GM12865 (cell line): ENCODE data around the gene PLA2G15.
A peak's percentile ranks its signal among the peaks of the same experiment; 100 is the strongest.
"Not testable (repeated sequence)": the region's sequence is repeated elsewhere in the genome, so short reads cannot be mapped to it uniquely, and the experiment has no call there.

Experiments
- DNase-seq: peaks from one replicate; pipeline ENCODE4 v3.0.0; 2010; ENCODE audit warnings: low read depth
- H3K4me3 ChIP-seq: 2 replicates; pipeline ENCODE4 v1.5.1; 2011; ENCODE audit warnings: mild to moderate bottlenecking, low read depth, low read length, control low read depth
- CTCF ChIP-seq: IDR thresholded peaks from 2 replicates; pipeline ENCODE4 v1.5.1; 2011; ENCODE audit warnings: low read length, control low read depth, low read depth, inconsistent platforms; ENCODE audit not compliant: insufficient read depth; ENCODE audit errors: missing control alignments

Gene PLA2G15

GRCh38 chr16:68283801-68284598 is 38.8 kb downstream of the PLA2G15 start:
- peak; percentile 68 for DNase-seq
- TF ChIP-seq CTCF, result no peak
- H3K4me3 ChIP-seq, result peak overlapping the region; percentile 22

DNA sequence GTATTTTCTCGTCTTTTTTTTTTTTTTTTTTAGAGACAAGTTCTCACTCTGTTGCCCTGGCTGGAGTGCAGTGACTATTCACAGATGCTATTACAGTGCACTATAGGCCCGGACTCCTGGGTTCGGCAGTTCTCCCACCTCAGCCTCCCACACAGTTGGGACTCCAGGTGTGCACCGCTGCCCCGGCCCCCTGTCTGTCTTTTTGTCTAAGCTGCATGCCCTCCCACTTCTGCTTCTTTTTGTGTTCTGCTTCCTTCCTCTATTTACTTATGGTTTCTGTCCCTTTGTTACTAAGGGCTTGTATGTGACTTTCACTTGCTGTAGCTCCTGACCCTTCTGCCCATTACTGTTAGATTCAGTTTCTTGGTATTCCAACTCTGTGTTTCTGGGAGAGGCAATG is 39.7 kb downstream of the PLA2G15 start:
- no peak for TF ChIP-seq CTCF
- peak; percentile 76 for DNase-seq
- H3K4me3 ChIP-seq, result peak overlapping the region; percentile 16

DNA sequence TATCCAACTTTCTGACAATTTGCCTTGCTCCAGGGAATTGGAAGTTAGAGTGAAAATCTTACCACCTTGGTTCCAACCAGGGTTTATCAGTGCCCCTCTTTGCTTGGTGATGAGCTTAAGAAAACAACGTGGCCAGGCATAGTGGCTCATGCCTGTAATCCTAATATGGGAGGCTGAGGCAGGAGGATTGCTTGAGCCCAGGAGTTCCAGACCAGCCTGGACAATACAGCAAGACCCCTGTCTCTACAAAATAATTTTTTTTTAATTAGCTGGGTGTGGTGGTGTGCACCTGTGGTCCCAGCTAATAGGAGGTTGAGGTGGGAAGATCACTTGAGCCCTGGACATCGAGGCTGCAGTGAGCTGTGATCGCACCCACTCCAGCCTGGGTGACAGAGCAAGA is 40.5 kb downstream of the PLA2G15 start:
- peak overlapping the region; percentile 1 for H3K4me3 ChIP-seq
- DNase-seq, result no peak
- no peak for TF ChIP-seq CTCF

GRCh38 chr16:68286153-68287074 is 41.2 kb downstream of the PLA2G15 start:
- peak overlapping the region; percentile 1; the same call in 1 of the 2 replicates for H3K4me3 ChIP-seq
- TF ChIP-seq CTCF, result no peak
- DNase-seq, result peak; percentile 67

DNA sequence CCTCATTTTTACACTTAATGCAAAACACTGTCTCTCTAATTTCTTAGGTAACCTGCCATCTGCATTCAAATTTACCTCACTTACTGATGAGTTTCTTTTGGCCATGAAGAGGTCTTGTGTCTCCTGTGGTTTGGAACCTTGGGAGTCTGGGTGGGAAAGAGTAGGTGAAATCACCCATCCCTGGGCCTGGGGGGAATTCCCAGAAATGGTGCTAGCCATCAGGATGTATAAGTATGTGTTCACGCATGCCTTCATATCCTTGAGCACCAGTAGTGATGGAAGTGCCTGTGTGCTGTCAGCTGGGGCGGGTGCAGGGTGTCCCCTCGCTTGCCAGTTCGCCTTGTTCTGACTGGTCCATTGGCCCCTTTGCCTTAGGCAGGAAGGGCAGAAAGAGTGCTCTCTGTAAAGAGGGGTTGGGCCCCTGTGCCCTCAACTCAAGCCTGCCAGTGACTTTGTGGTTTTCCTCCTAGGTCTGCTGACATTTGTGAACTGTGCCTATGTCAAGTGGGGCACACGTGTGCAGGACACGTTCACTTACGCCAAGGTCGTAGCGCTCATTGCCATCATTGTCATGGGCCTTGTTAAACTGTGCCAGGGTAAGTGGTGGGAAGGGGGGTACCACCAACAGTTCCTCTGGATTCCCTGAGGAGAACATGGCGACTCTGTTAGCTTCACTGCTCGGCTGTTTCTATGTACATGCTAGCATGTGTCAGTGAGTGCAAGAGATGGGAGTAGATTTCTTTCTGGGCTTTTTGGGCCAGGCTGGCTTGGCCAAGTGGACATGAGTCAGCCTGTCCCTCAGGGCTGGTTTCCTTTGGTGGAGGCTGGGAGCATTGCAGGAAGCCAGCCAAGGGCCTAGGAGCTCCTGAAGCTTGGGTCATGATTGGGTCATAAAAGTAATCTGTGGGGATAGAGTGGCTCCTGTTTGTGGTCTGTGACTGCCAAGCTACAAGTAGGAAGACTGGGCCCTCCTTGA is 42.4 kb downstream of the PLA2G15 start:
- no peak overlapping the region for H3K4me3 ChIP-seq
- no peak for DNase-seq
- no peak for TF ChIP-seq CTCF

DNA sequence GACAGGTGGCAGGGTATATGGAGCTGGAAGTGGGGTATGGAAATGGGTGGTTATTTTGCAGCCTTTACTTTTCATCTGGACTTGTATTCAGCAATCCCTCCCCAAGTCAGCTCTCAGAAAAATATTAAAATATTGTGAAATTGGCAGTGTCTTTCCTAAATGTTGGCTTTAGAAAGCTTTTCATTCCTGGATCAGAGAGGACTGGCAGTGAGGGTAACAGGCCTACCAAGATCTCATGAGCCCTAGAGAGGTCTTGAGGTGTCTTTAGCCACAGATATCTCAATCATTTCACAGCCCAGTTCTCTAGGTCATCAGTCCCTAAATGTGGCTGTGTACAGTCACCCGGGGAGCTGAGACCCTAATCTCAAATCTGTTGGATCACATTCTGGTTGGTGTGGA is 43.1 kb downstream of the PLA2G15 start:
- H3K4me3 ChIP-seq, result no peak overlapping the region
- TF ChIP-seq CTCF, result no peak
- DNase-seq, result no peak

- not testable (repeated sequence) for DNase-seq, H3K4me3 ChIP-seq
Measured at GRCh38 chr16:68288796-68289195, 43.6 kb downstream of the PLA2G15 start.
